OCI-LY7 (cell line): Measurements from ENCODE around the gene TCL1B. TPM values are rescaled to one million over a fixed set of nuclear protein-coding genes. Genes with fewer than 3 reads are reported as not detected.

Experiments
- BruUV-seq: library from RNA; stranded (reverse); fragments of 400-500 nt; replicated peaks from 2 replicates; lab custom pipeline; 2021; lab: Mats Ljungman, UMichigan
- CTCF ChIA-PET: fragments of 300-600 bp; sonication (Branson Sonifier 250); formaldehyde crosslinking; loops from one replicate; lab custom pipeline; 2022; ENCODE audit warnings: antibody characterized with exemption; ENCODE audit not compliant: unreplicated experiment; lab: Charles Lee
- POLR2A ChIA-PET: fragments of 300-600 bp; sonication (Branson Sonifier 250); formaldehyde crosslinking; loops from one replicate; lab custom pipeline; 2022; ENCODE audit warnings: antibody characterized with exemption; lab: Charles Lee
- DNase-seq: peaks from one replicate; pipeline ENCODE4 v3.0.0-alpha.2; 2015; ENCODE audit warnings: low spot score
- H2AFZ ChIP-seq: fragments of 200-600 bp; sonication (generic), shearing (Covaris generic); 2 replicates; pipeline ENCODE4 v1.6.1; 2014; ENCODE audit warnings: mild to moderate bottlenecking, antibody characterized with exemption, low read length, moderate library complexity
- H3K27ac ChIP-seq: fragments of 200-600 bp; sonication (generic); 2 replicates; pipeline ENCODE4 v1.5.1; 2014; ENCODE audit warnings: mixed run types, low read depth, mild to moderate bottlenecking, moderate library complexity, low read length, inconsistent platforms; ENCODE audit not compliant: poor library complexity, severe bottlenecking
- H3K36me3 ChIP-seq: fragments of 200-600 bp; sonication (generic); 2 replicates; pipeline ENCODE4 v1.6.1; 2014; ENCODE audit warnings: mild to moderate bottlenecking, antibody characterized with exemption, low read length, moderate library complexity, mixed read lengths; ENCODE audit not compliant: insufficient read depth
- H3K4me1 ChIP-seq: fragments of 200-600 bp; sonication (generic); 2 replicates; pipeline ENCODE4 v1.5.1; 2014; ENCODE audit warnings: mild to moderate bottlenecking, low read length; ENCODE audit not compliant: insufficient read depth, poor library complexity, severe bottlenecking
- H3K4me2 ChIP-seq: fragments of 200-600 bp; sonication (generic); 2 replicates; pipeline ENCODE4 v1.6.1; 2014; ENCODE audit warnings: mild to moderate bottlenecking, low read length
- H3K4me3 ChIP-seq: fragments of 200-600 bp; sonication (generic); 2 replicates; pipeline ENCODE4 v1.5.1; 2014; ENCODE audit warnings: mild to moderate bottlenecking, low read depth, low read length; ENCODE audit not compliant: poor library complexity, severe bottlenecking
- H3K79me2 ChIP-seq: fragments of 200-600 bp; sonication (generic); 2 replicates; pipeline ENCODE4 v1.6.1; 2016; ENCODE audit warnings: low read depth, mild to moderate bottlenecking, low read length, moderate library complexity, mixed read lengths; ENCODE audit not compliant: insufficient read depth
- H3K9me2 ChIP-seq: fragments of 200-600 bp; sonication (generic); 2 replicates; pipeline ENCODE4 v1.6.1; 2016; ENCODE audit warnings: mild to moderate bottlenecking, low read length, mixed read lengths; ENCODE audit not compliant: insufficient read depth
- H3K9me3 ChIP-seq: fragments of 200-600 bp; sonication (generic); 2 replicates; pipeline ENCODE4 v1.6.1; 2014; ENCODE audit warnings: mild to moderate bottlenecking, mixed run types, low read length, mixed read lengths
- H4K20me1 ChIP-seq: fragments of 200-600 bp; sonication (generic); 2 replicates; pipeline ENCODE4 v1.6.1; 2014; ENCODE audit warnings: mild to moderate bottlenecking, antibody characterized with exemption, low read length, moderate library complexity, mixed read lengths; ENCODE audit not compliant: insufficient read depth
- EZH2phosphoT487 ChIP-seq: fragments of 200-600 bp; sonication (generic); IDR thresholded peaks from 2 replicates; pipeline ENCODE4 v1.6.1; 2018; ENCODE audit warnings: low read depth, borderline replicate concordance, mild to moderate bottlenecking, mixed run types, antibody characterized with exemption, low read length, moderate library complexity, mixed read lengths
- intact Hi-C: fragments of 100-400 bp; cut with micrococcal nuclease; formaldehyde crosslinking; loops from one replicate; pipeline ENCODE4 v1.10.0; 2022; ENCODE audit not compliant: unreplicated experiment
- total RNA-seq, 2 experiments: library from RNA; depleted of rRNA in 1 of 2; stranded (reverse); fragments of >200 nt in 1 of 2; shearing (Covaris generic) in 1 of 2; gene quantifications; 2 replicates each; pipeline ENCODE4 v1.2.3, GENCODE V29; 2014 to 2022
- TF ChIP-seq, protein P1 (sequence below): fragments of 200-600 bp; sonication (generic); conservative IDR thresholded peaks from 2 replicates; pipeline ENCODE4 v1.5.1; 2014; ENCODE audit warnings: mild to moderate bottlenecking, antibody characterized with exemption, low read length, moderate library complexity, mixed read lengths

Gene TCL1B
- total RNA-seq, 2 experiments from 2014 or later: 5.6 to 75.2 TPM

DNA sequence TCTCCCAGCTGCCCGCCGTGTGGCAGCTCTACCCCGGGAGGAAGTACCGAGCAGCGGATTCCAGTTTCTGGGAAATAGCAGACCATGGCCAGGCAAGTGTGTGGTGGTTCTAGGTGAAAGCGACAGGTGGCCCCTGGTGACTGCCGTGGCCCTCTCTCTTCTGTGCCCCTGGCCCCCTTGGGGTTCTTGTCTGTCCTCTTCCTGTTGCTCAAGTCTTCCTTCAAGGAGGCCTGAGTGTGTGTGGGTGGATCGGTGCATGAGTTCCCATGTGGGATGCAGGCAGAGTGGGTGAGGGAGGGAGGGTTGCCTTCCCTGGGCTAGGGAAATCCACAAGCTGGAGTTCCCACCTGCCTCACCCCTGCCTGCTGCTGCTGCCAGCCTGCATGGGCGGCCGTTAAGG is 4.6 kb downstream of the TCL1B start:
- intact Hi-C loops: no loop called here
- BruUV-seq: no TSS peak

DNA sequence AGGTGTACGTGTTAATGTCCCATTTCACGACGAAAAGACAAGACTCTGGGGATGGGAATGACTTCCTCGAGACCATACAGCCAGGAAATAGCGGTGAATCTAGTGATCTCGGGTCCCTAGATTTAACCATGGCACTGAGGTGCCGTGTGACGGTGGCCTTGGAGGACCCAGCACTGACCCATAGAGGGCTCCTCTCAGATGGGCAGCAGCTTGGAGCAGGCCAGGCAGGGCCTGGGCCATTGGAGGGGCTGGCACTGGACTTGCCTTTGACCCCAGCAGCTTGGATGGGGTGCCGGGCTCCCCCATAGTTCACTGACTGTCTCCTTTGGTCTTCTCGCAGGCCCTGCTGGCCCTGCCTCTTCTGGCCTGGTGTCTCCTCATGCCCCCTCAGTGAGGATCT is 5.4 kb downstream of the TCL1B start:
- TF ChIP-seq EZH2phosphoT487: no peak
- TF ChIP-seq, protein P1, sequence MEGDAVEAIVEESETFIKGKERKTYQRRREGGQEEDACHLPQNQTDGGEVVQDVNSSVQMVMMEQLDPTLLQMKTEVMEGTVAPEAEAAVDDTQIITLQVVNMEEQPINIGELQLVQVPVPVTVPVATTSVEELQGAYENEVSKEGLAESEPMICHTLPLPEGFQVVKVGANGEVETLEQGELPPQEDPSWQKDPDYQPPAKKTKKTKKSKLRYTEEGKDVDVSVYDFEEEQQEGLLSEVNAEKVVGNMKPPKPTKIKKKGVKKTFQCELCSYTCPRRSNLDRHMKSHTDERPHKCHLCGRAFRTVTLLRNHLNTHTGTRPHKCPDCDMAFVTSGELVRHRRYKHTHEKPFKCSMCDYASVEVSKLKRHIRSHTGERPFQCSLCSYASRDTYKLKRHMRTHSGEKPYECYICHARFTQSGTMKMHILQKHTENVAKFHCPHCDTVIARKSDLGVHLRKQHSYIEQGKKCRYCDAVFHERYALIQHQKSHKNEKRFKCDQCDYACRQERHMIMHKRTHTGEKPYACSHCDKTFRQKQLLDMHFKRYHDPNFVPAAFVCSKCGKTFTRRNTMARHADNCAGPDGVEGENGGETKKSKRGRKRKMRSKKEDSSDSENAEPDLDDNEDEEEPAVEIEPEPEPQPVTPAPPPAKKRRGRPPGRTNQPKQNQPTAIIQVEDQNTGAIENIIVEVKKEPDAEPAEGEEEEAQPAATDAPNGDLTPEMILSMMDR: no peak
- no TSS peak for BruUV-seq
- H3K9me2 ChIP-seq: no peaks in the 10 kb centered on the region
- H2AFZ ChIP-seq: no peak overlapping the region
- no peak overlapping the region for H3K4me2 ChIP-seq
- ChIA-PET CTCF (no interaction called here), POLR2A (interaction anchor here (12.5 kb wide), 1 partner anchor 27 kb away, joined by 235 read pairs; no protein-coding TSS in a partner anchor)
- no peaks in the 10 kb centered on the region for H3K79me2 ChIP-seq
- no peak overlapping the region for H3K4me3 ChIP-seq
- no peak for DNase-seq
- H4K20me1 ChIP-seq: no peaks in the 10 kb centered on the region
- peaks cover 50% of the 10 kb centered on the region for H3K4me1 ChIP-seq
- no peaks in the 10 kb centered on the region for H3K9me3 ChIP-seq
- no peak overlapping the region for H3K27ac ChIP-seq
- intact Hi-C loops: no loop called here
- H3K36me3 ChIP-seq: peaks cover 8% of the 10 kb centered on the region

More for the DNA sequence above, 4.6 kb downstream of the TCL1B start:
- peaks cover 49% of the 10 kb centered on the region for H3K4me1 ChIP-seq
- H2AFZ ChIP-seq: no peak overlapping the region
- POLR2A ChIA-PET: interaction anchor here (12.5 kb wide), 1 partner anchor 26 kb away, joined by 235 read pairs; no protein-coding TSS in a partner anchor
- H3K79me2 ChIP-seq: no peaks in the 10 kb centered on the region
- DNase-seq: no peak
- H3K9me3 ChIP-seq: no peaks in the 10 kb centered on the region
- peaks cover 8% of the 10 kb centered on the region for H3K36me3 ChIP-seq
- no peak overlapping the region; the same call in 1 of the 2 replicates for H3K4me2 ChIP-seq
- no peaks in the 10 kb centered on the region for H3K9me2 ChIP-seq
- no peak overlapping the region for H3K4me3 ChIP-seq
- CTCF ChIA-PET: interaction anchor here (1.4 kb wide), 1 partner anchor 25 kb away, joined by 6 read pairs; no protein-coding TSS in a partner anchor
- no peaks in the 10 kb centered on the region for H4K20me1 ChIP-seq
- no peak for TF ChIP-seq EZH2phosphoT487
- TF ChIP-seq, protein P1: no peak
- no peak overlapping the region for H3K27ac ChIP-seq

DNA sequence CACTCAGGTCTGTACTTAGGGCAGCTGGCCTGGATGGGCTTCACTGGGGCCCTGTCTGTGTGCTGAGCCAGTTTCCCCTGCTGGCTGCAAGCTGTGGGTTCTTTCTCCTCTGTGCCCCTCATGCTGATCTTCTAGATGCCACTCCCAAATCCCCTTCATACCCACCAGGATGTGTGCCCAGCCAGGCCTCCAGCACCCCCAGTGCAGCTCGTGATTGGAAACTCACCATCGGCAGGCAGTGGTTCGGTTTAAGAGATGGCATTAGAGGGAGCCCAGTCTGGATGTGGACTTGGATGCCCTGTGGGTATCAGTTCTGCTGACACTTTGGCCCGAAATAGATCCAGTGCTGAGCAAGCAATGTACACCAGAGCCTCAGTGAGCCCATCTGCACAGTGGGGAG is 5.9 kb downstream of the TCL1B start:
- no peak overlapping the region for H3K4me2 ChIP-seq
- H3K9me2 ChIP-seq: no peaks in the 10 kb centered on the region
- intact Hi-C loops: no loop called here
- no TSS peak for BruUV-seq
- DNase-seq: no peak
- H4K20me1 ChIP-seq: no peaks in the 10 kb centered on the region
- ChIA-PET CTCF (no interaction called here), POLR2A (interaction anchor here (12.5 kb wide), 1 partner anchor 27 kb away, joined by 235 read pairs; no protein-coding TSS in a partner anchor)
- no peak overlapping the region for H2AFZ ChIP-seq
- H3K79me2 ChIP-seq: no peaks in the 10 kb centered on the region
- no peak overlapping the region for H3K4me3 ChIP-seq
- no peak overlapping the region for H3K27ac ChIP-seq
- TF ChIP-seq, protein P1: no peak
- no peak for TF ChIP-seq EZH2phosphoT487
- peaks cover 8% of the 10 kb centered on the region for H3K36me3 ChIP-seq
- no peaks in the 10 kb centered on the region for H3K9me3 ChIP-seq
- peaks cover 50% of the 10 kb centered on the region for H3K4me1 ChIP-seq
